B cell (primary cell): Measurements from ENCODE around the gene ZNF184. TPM values are rescaled to one million over a fixed set of nuclear protein-coding genes. Genes with fewer than 3 reads are reported as not detected.

Experiments
- ATAC-seq: fragments of 200-7000 bp; cut with Tn5 transposase; one replicate; pipeline ENCODE4 v1.10.0; 2021; ENCODE audit warnings: low read depth, mild to moderate bottlenecking, moderate number of reproducible peaks, moderate library complexity
- CTCF ChIA-PET: fragments of 350-600 bp; sonication (Branson Sonifier 250); formaldehyde crosslinking; loops from one replicate; lab custom pipeline; 2021; ENCODE audit warnings: antibody characterized with exemption, inconsistent platforms; lab: Charles Lee
- POLR2A ChIA-PET: fragments of 350-600 bp; sonication (Branson Sonifier 250); formaldehyde crosslinking; loops from one replicate; lab custom pipeline; 2021; ENCODE audit warnings: antibody characterized with exemption; lab: Charles Lee
- DNase-seq: peaks from one replicate; pipeline ENCODE4 v3.0.0; 2013
- H2AFZ ChIP-seq: 2 replicates; pipeline ENCODE4 v1.6.1; 2012; ENCODE audit warnings: mild to moderate bottlenecking, low read depth, low read length; ENCODE audit not compliant: insufficient read depth, poor library complexity, severe bottlenecking
- H3K27ac ChIP-seq, 2 donors: 1 replicate in 1 of 2; 2 replicates in 1 of 2; pipeline ENCODE4 v1.5.1; 2012 to 2013; ENCODE audit warnings: low read length in 2 of 2, mild to moderate bottlenecking in 2 of 2, moderate library complexity in 1 of 2
- H3K27me3 ChIP-seq, 4 experiments: fragments of 200-600 bp in 1 of 4; sonication (generic) in 1 of 4; replicated peaks in 1 of 4; 1 replicate in 2 of 4; 2 replicates in 2 of 4; pipeline versions ENCODE4 v1.6.1 to v1.7.0; 2013 to 2016; ENCODE audit warnings: low read length in 3 of 4, mild to moderate bottlenecking in 2 of 4, mixed read lengths in 1 of 4, moderate library complexity in 1 of 4; ENCODE audit not compliant: insufficient read depth in 4 of 4, control insufficient read depth in 3 of 4; ENCODE audit errors: control extremely low read depth in 1 of 4
- H3K36me3 ChIP-seq, 2 experiments: replicated peaks in 1 of 2; 1 replicate in 1 of 2; 2 replicates in 1 of 2; pipeline versions ENCODE4 v1.6.1 to v1.7.1; 2013; ENCODE audit warnings: low read length in 1 of 2; ENCODE audit not compliant: insufficient read depth in 2 of 2, control insufficient read depth in 1 of 2; ENCODE audit errors: control extremely low read depth in 1 of 2, extremely low read depth in 1 of 2
- H3K4me1 ChIP-seq, 2 donors: fragments of 200-600 bp in 1 of 2; sonication (generic) in 1 of 2; 1 replicate in 1 of 2; 2 replicates in 1 of 2; pipeline versions ENCODE4 v1.5.1 to v1.6.1; 2013 to 2017; ENCODE audit warnings: low read length in 2 of 2; ENCODE audit not compliant: control insufficient read depth in 2 of 2, insufficient read depth in 2 of 2
- H3K4me2 ChIP-seq: replicated peaks from 2 replicates; pipeline ENCODE3; 2012; ENCODE audit warnings: mild to moderate bottlenecking, low read depth, low read length; ENCODE audit not compliant: poor library complexity, severe bottlenecking
- H3K4me3 ChIP-seq, 5 experiments: fragments of 200-600 bp in 1 of 5; sonication (generic) in 1 of 5; 1 replicate in 3 of 5; 2 replicates in 2 of 5; pipeline versions ENCODE4 v1.5.1 to v1.7.0; 2011 to 2016; ENCODE audit warnings: low read length in 4 of 5, mild to moderate bottlenecking in 4 of 5, low read depth in 2 of 5, control low read depth in 1 of 5, moderate library complexity in 1 of 5; ENCODE audit not compliant: insufficient read depth in 1 of 5; ENCODE audit errors: control extremely low read depth in 1 of 5, extremely low read depth in 1 of 5
- H3K79me2 ChIP-seq: fragments of 200-600 bp; sonication (generic); one replicate; pipeline ENCODE4 v1.6.0; 2016; ENCODE audit warnings: low read length; ENCODE audit not compliant: control insufficient read depth, insufficient read depth
- H3K9ac ChIP-seq: fragments of 200-600 bp; sonication (generic); 2 replicates; pipeline ENCODE4 v1.6.1; 2017; ENCODE audit warnings: mild to moderate bottlenecking, low read length, moderate library complexity
- H3K9me3 ChIP-seq, 3 donors: one replicate each; pipeline versions ENCODE4 v1.6.1 to v1.7.1; 2013; ENCODE audit warnings: low read length in 2 of 3; ENCODE audit not compliant: control insufficient read depth in 2 of 3, insufficient read depth in 1 of 3; ENCODE audit errors: control extremely low read depth in 1 of 3
- H4K20me1 ChIP-seq: 2 replicates; pipeline ENCODE4 v1.6.0; 2012; ENCODE audit warnings: mild to moderate bottlenecking, low read length; ENCODE audit not compliant: insufficient read depth, control insufficient read depth, poor library complexity, severe bottlenecking
- H3K27ac Mint-ChIP-seq: one replicate; pipeline ENCODE4 v1.8.0; 2021; ENCODE audit warnings: mixed read lengths
- H3K27me3 Mint-ChIP-seq: one replicate; pipeline ENCODE4 v1.8.0; 2021; ENCODE audit warnings: mixed read lengths
- H3K4me1 Mint-ChIP-seq: one replicate; pipeline ENCODE4 v1.8.0; 2021; ENCODE audit warnings: mixed read lengths
- H3K4me3 Mint-ChIP-seq: one replicate; pipeline ENCODE4 v1.8.0; 2021; ENCODE audit warnings: mixed read lengths
- H3K9me3 Mint-ChIP-seq: one replicate; pipeline ENCODE4 v1.8.0; 2022; ENCODE audit warnings: mixed read lengths; ENCODE audit not compliant: insufficient read depth
- CTCF ChIP-seq: fragments of 200-600 bp; IDR thresholded peaks from one replicate; pipeline ENCODE4 v1.8.0; 2022; ENCODE audit warnings: antibody characterized with exemption, mild to moderate bottlenecking
- EZH2 ChIP-seq: IDR thresholded peaks from 2 replicates; pipeline ENCODE4 v1.6.1; 2012; ENCODE audit warnings: borderline replicate concordance, low read depth, mild to moderate bottlenecking, moderate library complexity, low read length; ENCODE audit not compliant: insufficient read depth, poor library complexity, severe bottlenecking
- WGBS: methylation state at CpG from one replicate; pipeline ENCODE4 v1.1.5; 2013; ENCODE audit warnings: missing lambda C conversion rate; ENCODE audit not compliant: insufficient coverage; 5-methylcytosine and 5-hydroxymethylcytosine counted together
- intact Hi-C: fragments of 100-400 bp; cut with micrococcal nuclease; formaldehyde crosslinking; loops from one replicate; pipeline ENCODE4 v1.10.0; 2022
- polyA plus RNA-seq: library from polyadenylated mRNA; depleted of rRNA; stranded (reverse); fragments of >200 nt; gene quantifications from 2 replicates; pipeline ENCODE4 v1.2.3, GENCODE V29; 2012
- total RNA-seq, 2 donors: library from RNA; stranded (reverse); fragments of 120-200 nt in 1 of 2; gene quantifications; 1 replicate in 1 of 2; 2 replicates in 1 of 2; pipeline versions ENCODE4 v1.2.3 to v1.2.4, GENCODE V29; 2013 to 2022

ZNF184 gene
- total and polyA plus RNA-seq, 2 donors (not counting 1 experiment from before 2014, with no cell fraction given) = 3.7 to 11.8 TPM

DNA sequence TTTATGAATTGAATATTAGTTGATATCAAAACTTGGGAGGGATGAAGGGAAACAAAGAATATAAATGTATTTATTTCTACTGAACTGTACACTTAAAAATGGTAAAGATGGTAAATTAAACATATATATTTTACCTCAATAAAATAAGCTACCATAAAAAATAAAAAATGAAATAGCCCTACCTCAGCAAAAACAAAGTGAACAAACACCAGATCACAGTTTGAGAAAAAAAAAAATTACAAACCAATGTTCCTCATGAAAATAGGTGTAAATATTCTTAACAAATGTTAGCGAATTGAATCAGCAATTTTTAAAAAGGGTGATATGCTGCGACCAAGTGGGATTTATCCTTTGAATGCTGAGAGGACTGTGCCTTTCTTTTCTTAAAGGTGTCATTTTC, 28.3 kb upstream of the ZNF184 start:
- TF ChIP-seq CTCF = no peak
- TF ChIP-seq EZH2 = no peak
- H3K4me1 ChIP-seq = peaks cover 9 to 24% of the 10 kb centered on the region in 2 donors
- ChIA-PET CTCF (interaction anchor here (1.8 kb wide), 1 partner anchor 18 kb away, joined by 8 read pairs; no protein-coding TSS in a partner anchor), POLR2A (no interaction called here)
- 80% methylated on average over 1 of the region's 2 CpGs for WGBS
- no peak for DNase-seq
- no peak overlapping the region for H3K9ac ChIP-seq
- no peaks in the 10 kb centered on the region for H4K20me1 ChIP-seq
- H3K79me2 ChIP-seq = no peaks in the 10 kb centered on the region
- H3K4me2 ChIP-seq = no peak overlapping the region
- H3K4me1 Mint-ChIP-seq = peaks cover 39% of the 10 kb centered on the region
- H3K36me3 ChIP-seq = no peaks in the 10 kb centered on the region
- H3K4me3 ChIP-seq = no peak overlapping the region
- peaks cover 16% of the 10 kb centered on the region for H3K27me3 Mint-ChIP-seq
- H3K27ac ChIP-seq = no peak overlapping the region
- H3K27ac Mint-ChIP-seq = no peak overlapping the region
- H2AFZ ChIP-seq = no peak overlapping the region
- intact Hi-C loops = loop anchor here (10.0 kb wide), 4 partner anchors 184 to 1476 kb away; partner anchors contain the start of gene ABT1
- no peaks in the 10 kb centered on the region for H3K9me3 Mint-ChIP-seq
- H3K4me3 Mint-ChIP-seq = no peak overlapping the region
- peaks cover 0 to 3% (median 1%) of the 10 kb centered on the region in 3 donors for H3K9me3 ChIP-seq
- no peak for ATAC-seq
- peaks cover 0 to 14% (median 5%) of the 10 kb centered on the region in 4 experiments for H3K27me3 ChIP-seq

DNA sequence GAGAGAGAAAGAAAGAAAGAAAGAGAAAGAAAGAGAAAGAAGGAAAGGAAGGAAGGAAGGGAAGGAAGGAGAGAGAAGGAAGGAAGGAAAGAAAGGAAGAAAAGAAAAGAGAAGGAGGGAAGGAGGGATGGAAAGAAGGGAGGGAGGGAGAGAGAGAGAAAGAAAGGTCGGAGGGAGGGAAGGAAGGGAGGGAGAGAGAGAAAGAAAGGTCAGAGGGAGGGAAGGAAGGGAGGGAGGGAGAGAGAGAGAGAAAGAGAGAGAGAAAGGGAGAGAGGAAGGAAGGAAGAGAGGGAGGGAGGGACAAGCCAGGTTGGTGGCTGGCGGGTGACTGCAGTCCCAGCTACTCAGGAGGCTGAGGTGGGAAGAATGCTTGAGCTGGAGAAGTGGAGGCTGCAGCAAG, 27.3 kb upstream of the ZNF184 start:
- no peak overlapping the region for H3K27ac Mint-ChIP-seq
- H3K4me2 ChIP-seq = no peak overlapping the region
- H3K9me3 ChIP-seq = peaks cover 3 to 11% (median 8%) of the 10 kb centered on the region in 3 donors
- peaks cover 0 to 24% (median 15%) of the 10 kb centered on the region in 4 experiments for H3K27me3 ChIP-seq
- CTCF ChIA-PET = interaction anchor here (0.5 to 0.6 kb wide), 2 partner anchors 287 to 1096 kb away, joined by 3 to 5 read pairs; no protein-coding TSS in a partner anchor
- no peaks in the 10 kb centered on the region for H3K79me2 ChIP-seq
- peaks cover 26% of the 10 kb centered on the region for H3K27me3 Mint-ChIP-seq
- peaks cover 18 to 27% of the 10 kb centered on the region in 2 donors for H3K4me1 ChIP-seq
- 33% methylated on average over 1 of the region's 2 CpGs for WGBS
- no peaks in the 10 kb centered on the region for H3K36me3 ChIP-seq
- intact Hi-C loops = loop anchor here (10.0 kb wide), 4 partner anchors 185 to 1475 kb away; partner anchors contain the start of gene ABT1
- DNase-seq (no peak), ATAC-seq (no peak)
- POLR2A ChIA-PET = no interaction called here
- H3K9me3 Mint-ChIP-seq = no peaks in the 10 kb centered on the region
- no peak overlapping the region for H3K27ac ChIP-seq
- H3K4me3 Mint-ChIP-seq = no peak overlapping the region
- H3K4me3 ChIP-seq = no peak overlapping the region
- H3K9ac ChIP-seq = no peak overlapping the region
- no peaks in the 10 kb centered on the region for H4K20me1 ChIP-seq
- H3K4me1 Mint-ChIP-seq = peaks cover 37% of the 10 kb centered on the region
- no peak for TF ChIP-seq EZH2
- TF ChIP-seq CTCF = no peak
- H2AFZ ChIP-seq = no peak overlapping the region
